Measurements from ENCODE around the gene COL4A5. TPM values are rescaled to one million over a fixed set of nuclear protein-coding genes. Genes with fewer than 3 reads are reported as not detected.

COL4A5 gene
- total RNA-seq, 2 donors from 2014 or later, result not detected

DNA sequence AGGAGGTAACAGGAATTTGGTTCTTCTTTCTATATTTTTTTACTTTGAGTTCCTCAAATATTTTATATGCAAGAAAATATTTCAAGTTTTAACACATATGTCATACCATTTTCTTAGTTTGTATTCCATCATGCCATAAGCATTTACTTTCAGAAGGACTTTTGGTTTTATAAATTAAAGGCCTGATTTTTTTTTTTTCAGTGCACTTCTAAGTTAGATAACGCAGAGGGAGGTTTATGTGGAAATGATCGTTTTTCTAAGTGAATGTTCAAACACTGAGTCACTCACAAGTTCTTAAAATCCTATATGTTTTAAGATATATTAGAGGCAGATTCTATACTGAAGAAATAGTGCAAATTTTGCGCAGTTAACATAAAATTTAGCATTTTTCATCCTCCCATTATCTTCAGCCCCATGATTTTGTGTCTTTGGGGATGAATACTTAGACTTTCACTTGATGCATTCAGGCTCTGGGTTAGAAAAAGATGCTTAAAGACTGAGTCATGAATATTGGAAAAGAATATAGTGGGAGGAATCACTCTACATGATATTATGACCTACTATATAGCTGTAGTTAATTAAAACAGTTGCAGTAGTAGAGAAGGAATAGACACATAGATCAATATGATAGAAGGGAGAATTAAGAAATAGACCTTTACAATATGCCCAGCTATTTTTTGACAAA, 54.9 kb downstream of the COL4A5 start:
- Mint-ChIP-seq H3K4me1 (ENCODE audit: low read depth in 2 of 2) (no peaks in the 10 kb centered on the region), H3K9me3 (no peaks in the 10 kb centered on the region), H3K4me3 (no peak overlapping the region), H3K27ac (no peak overlapping the region), H3K27me3 (peaks cover 0 to 4% of the 10 kb centered on the region in 2 donors), H3K36me3 (no peaks in the 10 kb centered on the region)
- no peak for ATAC-seq
- no peak for DNase-seq (ENCODE audit: low spot score)

DNA sequence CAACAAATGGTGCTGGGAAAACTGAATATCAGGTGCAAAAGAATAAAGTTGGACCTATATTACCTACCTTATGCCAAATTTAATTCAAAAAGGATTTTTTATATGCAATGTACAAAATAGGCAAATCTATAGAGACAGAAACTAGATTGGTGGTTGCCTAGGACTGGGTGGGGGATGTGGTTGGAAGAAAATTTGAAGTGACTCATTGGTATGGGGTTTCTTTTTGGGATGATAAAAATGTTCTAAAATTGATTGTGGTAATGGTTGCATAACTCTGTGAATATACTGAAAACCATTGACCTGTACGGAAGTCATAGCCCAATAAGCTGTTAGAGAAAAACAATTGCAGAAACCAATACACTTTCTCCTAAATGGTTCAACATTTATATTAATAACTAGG, 72.1 kb downstream of the COL4A5 start:
- DNase-seq (ENCODE audit: low spot score), result no peak

DNA sequence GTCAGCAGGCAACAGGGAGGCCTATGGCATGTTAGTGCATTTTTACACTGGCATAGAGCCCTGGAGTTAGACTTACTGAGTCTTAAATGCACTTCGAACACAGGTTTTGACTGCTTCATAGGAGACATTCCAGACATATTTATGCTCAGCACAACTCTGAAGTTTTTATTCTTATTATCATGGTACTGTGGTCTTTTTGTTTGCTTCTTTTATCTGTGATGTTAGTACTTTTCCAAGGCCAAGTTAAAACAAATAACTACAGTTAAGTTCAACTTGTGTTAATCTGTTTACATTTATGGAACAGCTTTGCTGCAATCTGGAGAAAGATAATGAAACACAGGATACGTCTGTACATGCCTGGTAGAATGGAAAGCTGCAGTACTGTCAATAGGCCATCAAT, 76.5 kb downstream of the COL4A5 start:
- Mint-ChIP-seq H3K4me3 (no peak overlapping the region), H3K36me3 (no peaks in the 10 kb centered on the region), H3K9me3 (no peaks in the 10 kb centered on the region), H3K4me1 (ENCODE audit: low read depth in 2 of 2) (no peaks in the 10 kb centered on the region), H3K27me3 (no peaks in the 10 kb centered on the region), H3K27ac (no peak overlapping the region)
- no peak for DNase-seq (ENCODE audit: low spot score)
- no peak for ATAC-seq

More for the DNA sequence above, 72.1 kb downstream of the COL4A5 start:
- no peaks in the 10 kb centered on the region for H3K4me1 Mint-ChIP-seq (ENCODE audit: low read depth in 2 of 2)
- ATAC-seq, result no peak
- peaks cover 0 to 5% of the 10 kb centered on the region in 2 donors for H3K27me3 Mint-ChIP-seq
- no peak overlapping the region for H3K27ac Mint-ChIP-seq
- H3K36me3 Mint-ChIP-seq, result no peaks in the 10 kb centered on the region
- no peak overlapping the region for H3K4me3 Mint-ChIP-seq
- H3K9me3 Mint-ChIP-seq, result peaks cover 3% of the 10 kb centered on the region

DNA sequence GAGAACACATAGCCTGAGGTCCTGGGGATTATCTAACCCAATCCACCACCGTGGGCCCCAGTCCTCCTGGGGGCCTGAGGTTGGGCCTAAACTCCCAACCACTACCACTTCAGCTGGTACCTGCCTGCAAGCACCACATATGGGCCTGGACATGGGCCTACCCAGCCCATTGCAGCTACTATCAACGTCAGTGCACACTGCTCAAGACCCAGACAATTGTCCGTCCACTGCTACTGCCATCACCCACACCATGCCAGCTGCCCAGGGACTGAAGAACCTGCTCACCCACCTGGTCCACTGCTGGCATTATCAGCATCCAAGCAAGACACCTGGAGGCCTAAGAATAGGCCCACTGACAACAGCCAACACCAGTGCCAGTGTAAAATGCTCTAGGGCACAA, 88.1 kb downstream of the COL4A5 start:
- ATAC-seq (no peak), DNase-seq (ENCODE audit: low spot score) (no peak)
- no peaks in the 10 kb centered on the region for H3K9me3 Mint-ChIP-seq
- H3K4me1 Mint-ChIP-seq (ENCODE audit: low read depth in 2 of 2), result no peaks in the 10 kb centered on the region
- H3K27ac Mint-ChIP-seq, result no peak overlapping the region
- peaks cover 0 to 6% of the 10 kb centered on the region in 2 donors for H3K27me3 Mint-ChIP-seq
- H3K36me3 Mint-ChIP-seq, result no peaks in the 10 kb centered on the region
- no peak overlapping the region for H3K4me3 Mint-ChIP-seq

DNA sequence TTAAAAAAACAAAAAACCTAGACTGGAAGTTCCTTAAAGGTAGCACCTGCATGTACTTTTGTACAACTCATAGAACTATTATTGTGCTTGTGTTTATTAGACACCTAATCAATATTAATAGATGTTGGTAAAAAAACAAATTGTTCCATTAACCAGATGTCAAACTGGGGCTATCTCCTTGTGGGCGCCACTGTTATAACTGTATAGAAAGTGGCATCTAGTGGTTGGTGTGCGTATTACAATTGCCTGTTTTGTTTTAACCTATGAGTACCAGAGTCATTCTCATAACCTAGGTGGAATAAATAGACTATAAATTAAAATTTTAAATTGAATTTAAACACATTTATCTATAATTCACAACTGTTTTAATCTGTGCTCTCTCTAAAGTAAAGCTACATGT, 97.4 kb downstream of the COL4A5 start:
- H3K4me3 Mint-ChIP-seq, result no peak overlapping the region
- ATAC-seq, result no peak

DNA sequence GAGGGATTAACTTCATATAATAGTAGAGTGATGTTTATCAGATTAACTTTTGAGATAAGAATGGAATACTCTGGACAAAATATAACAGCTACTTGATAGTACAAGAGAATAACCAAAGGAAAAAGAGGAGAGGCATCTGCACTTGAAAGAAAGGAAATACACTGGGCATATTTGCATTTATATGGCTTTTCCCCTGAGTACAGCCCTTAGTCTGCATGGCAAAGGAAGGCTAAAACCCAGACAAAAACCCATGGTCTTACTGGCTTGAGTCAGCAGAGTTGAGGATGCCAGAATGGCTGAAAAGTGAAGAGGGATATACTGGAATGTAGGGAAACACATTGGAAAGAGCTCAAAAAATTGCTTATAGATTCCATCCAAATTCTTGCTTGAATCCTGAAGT, 101.6 kb downstream of the COL4A5 start:
- H3K36me3 Mint-ChIP-seq, result no peaks in the 10 kb centered on the region
- ATAC-seq, result no peak
- no peak for DNase-seq (ENCODE audit: low spot score)

More for the DNA sequence above, 97.4 kb downstream of the COL4A5 start:
- Mint-ChIP-seq H3K27me3 (no peaks in the 10 kb centered on the region), H3K27ac (no peak overlapping the region), H3K36me3 (no peaks in the 10 kb centered on the region), H3K4me1 (ENCODE audit: low read depth in 2 of 2) (no peaks in the 10 kb centered on the region), H3K9me3 (no peaks in the 10 kb centered on the region)
- DNase-seq (ENCODE audit: low spot score), result no peak

DNA sequence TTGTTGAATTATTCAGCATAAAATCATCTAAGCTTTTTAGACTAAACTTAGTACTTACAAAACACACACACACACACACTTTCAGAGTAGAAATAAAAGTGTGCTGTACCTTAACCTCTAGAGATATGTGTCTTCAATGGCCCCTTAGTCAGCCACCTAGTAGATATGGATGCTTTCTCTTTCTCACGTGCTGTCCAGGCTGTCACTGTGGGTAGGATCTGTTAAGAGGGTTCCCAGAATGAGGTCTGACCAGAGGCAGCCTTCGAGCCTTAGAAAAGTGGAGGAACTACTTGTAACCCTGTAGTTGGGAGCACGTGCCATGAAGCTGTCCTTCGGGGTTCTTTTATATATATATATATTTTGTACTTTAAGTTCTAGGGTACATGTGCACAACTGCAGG, 117.9 kb downstream of the COL4A5 start:
- no peak for ATAC-seq
- no peaks in the 10 kb centered on the region for H3K36me3 Mint-ChIP-seq
- no peak overlapping the region for H3K27ac Mint-ChIP-seq
- H3K27me3 Mint-ChIP-seq, result peaks cover 0 to 11% of the 10 kb centered on the region in 2 donors
- H3K4me3 Mint-ChIP-seq, result no peak overlapping the region
- DNase-seq (ENCODE audit: low spot score), result no peak
- no peaks in the 10 kb centered on the region for H3K9me3 Mint-ChIP-seq
- no peaks in the 10 kb centered on the region for H3K4me1 Mint-ChIP-seq (ENCODE audit: low read depth in 2 of 2)

More for the DNA sequence above, 101.6 kb downstream of the COL4A5 start:
- Mint-ChIP-seq H3K27me3 (no peaks in the 10 kb centered on the region), H3K4me3 (no peak overlapping the region), H3K4me1 (ENCODE audit: low read depth in 2 of 2) (no peaks in the 10 kb centered on the region), H3K9me3 (no peaks in the 10 kb centered on the region), H3K27ac (no peak overlapping the region)

DNA sequence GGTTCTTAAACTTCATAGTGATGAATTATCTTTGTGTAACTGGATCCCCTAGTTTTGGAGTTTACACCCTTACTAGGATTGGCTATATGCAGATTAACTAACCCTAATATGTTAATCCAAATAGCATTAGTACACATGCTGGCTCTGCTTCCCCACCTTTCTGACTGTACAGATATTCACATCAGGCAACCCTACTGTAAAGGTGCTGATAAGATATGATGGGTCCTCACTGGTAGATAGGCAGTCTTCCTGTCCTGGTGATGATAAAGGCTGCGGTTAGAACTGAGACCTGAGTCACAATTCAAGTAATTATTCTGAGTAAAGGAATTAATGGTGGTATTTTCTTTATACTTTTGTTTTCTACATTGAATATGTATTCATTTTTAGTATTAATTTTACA, 118.6 kb downstream of the COL4A5 start:
- H3K4me3 Mint-ChIP-seq, result no peak overlapping the region
- H3K27ac Mint-ChIP-seq, result no peak overlapping the region
- H3K9me3 Mint-ChIP-seq, result no peaks in the 10 kb centered on the region
- no peak for DNase-seq (ENCODE audit: low spot score)
- peaks cover 0 to 11% of the 10 kb centered on the region in 2 donors for H3K27me3 Mint-ChIP-seq
- no peak for ATAC-seq
- no peaks in the 10 kb centered on the region for H3K4me1 Mint-ChIP-seq (ENCODE audit: low read depth in 2 of 2)
- no peaks in the 10 kb centered on the region for H3K36me3 Mint-ChIP-seq

DNA sequence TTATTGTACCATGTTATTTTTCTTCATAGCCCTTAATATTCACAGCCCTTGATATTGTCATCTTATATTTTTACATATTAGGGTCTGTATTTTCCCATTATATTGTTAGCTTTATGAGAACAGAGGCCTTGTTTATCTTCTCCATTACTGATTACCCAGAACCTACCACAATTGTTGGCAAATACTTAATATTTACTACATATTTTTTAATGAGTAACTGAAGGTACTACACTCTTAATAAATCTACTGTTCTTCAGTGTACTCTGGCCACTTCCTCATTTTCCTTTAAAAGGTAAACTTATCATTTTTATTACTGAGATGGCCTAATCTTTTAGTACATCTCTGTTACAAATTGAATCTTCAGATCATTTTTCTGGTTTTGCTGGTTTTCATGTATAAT, 133.5 kb downstream of the COL4A5 start:
- no peak overlapping the region for H3K4me3 Mint-ChIP-seq

DNA sequence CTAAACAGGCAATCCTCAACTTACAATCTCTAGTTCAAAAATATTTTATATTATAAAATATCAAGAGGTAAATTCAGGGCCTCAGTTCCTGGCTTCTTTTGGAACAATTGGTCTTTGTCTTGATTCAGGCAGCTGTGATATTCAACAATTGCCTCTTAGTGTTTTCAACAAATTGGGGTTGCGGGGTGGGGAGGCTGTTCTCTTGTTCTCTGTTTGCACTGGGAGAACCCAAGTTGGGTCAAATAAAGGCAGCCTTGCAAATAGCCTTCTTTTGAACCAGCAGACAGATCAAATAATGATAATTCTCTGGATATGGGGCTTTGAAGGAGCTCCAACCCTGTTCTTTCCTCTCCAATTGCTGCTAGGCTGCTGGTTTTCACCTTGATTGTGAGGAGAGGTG, 142.5 kb downstream of the COL4A5 start:
- H3K27me3 Mint-ChIP-seq, result no peaks in the 10 kb centered on the region
- no peak for DNase-seq (ENCODE audit: low spot score)
- no peaks in the 10 kb centered on the region for H3K9me3 Mint-ChIP-seq
- H3K4me1 Mint-ChIP-seq (ENCODE audit: low read depth in 2 of 2), result no peaks in the 10 kb centered on the region
- no peak overlapping the region for H3K27ac Mint-ChIP-seq
- ATAC-seq, result no peak
- H3K4me3 Mint-ChIP-seq, result no peak overlapping the region
- no peaks in the 10 kb centered on the region for H3K36me3 Mint-ChIP-seq

More for the DNA sequence above, 133.5 kb downstream of the COL4A5 start:
- DNase-seq (ENCODE audit: low spot score) (no peak), ATAC-seq (no peak)
- Mint-ChIP-seq H3K27me3 (peaks cover 0 to 3% of the 10 kb centered on the region in 2 donors), H3K9me3 (no peaks in the 10 kb centered on the region), H3K36me3 (no peaks in the 10 kb centered on the region), H3K4me1 (ENCODE audit: low read depth in 2 of 2) (no peaks in the 10 kb centered on the region), H3K27ac (no peak overlapping the region)

DNA sequence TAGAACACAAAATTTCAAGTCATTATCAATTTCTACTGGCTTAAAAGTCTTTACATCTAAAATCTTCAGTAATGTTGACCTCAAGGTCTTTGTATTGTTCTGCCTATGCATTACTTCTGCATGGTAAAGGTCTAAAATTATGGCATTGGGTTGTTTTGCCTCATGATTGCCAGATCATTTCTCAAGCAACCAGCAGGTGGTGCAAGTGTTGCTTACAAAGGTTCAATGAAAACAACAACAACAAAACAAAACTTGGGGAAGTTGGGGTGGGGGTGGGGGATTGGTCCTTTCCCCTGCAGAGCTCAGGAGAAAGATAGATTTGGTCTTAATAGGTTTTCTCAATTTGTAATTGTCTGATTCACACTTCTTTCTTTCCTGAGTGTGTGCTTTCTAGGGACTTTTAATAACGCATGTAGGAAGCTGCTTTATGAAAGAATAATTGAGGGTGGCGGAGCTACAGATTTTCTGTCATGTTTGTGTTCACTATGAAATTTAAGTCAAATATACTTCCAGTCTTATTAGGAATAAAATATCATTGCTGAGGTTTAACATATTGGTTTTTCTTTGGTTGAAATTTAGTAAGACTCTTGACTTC, 145.1 kb downstream of the COL4A5 start:
- ATAC-seq (no peak), DNase-seq (ENCODE audit: low spot score) (no peak)
- Mint-ChIP-seq H3K36me3 (no peaks in the 10 kb centered on the region), H3K4me3 (no peak overlapping the region), H3K4me1 (ENCODE audit: low read depth in 2 of 2) (no peaks in the 10 kb centered on the region), H3K27me3 (no peaks in the 10 kb centered on the region), H3K27ac (no peak overlapping the region), H3K9me3 (no peaks in the 10 kb centered on the region)

DNA sequence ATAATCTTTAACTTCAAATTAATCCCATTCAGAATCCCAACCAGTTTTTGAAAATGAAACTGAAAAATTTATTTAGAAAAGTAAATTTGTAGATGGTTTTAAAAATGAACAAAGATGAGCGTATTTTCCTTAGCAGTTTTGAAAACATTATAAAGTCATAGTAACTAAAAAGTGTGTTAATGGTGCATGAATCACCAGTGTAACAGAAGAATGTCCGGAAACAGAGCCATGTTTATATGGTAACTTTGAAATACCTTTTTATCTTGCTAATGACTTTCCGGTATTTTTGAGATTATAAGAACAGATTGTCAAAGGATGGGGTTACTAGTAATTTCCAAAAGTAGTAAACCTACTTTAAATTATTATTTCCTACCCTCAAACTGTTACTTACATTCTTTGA, 150.9 kb downstream of the COL4A5 start:
- Mint-ChIP-seq H3K4me3 (no peak overlapping the region), H3K4me1 (ENCODE audit: low read depth in 2 of 2) (no peaks in the 10 kb centered on the region), H3K9me3 (peaks cover 3% of the 10 kb centered on the region), H3K36me3 (no peaks in the 10 kb centered on the region), H3K27me3 (peaks cover 0 to 6% of the 10 kb centered on the region in 2 donors), H3K27ac (no peak overlapping the region)
- ATAC-seq, result no peak
- no peak for DNase-seq (ENCODE audit: low spot score)

DNA sequence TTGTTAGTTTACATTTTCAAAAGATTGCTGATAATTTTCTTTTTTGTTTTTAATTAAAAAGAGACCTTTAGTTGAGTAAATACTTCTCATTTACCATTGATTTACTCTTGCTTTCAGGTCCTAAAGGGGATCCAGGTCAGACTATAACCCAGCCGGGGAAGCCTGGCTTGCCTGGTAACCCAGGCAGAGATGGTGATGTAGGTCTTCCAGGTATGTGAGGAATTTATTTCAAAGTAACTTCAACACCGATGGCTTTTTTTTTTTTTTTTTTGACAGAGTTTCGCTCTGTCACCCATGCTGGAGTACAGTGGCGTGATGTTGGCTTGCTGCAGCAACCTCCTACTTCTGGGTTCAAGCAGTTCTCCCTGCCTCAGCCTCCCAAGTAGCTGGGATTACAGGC, 161.6 kb downstream of the COL4A5 start:
- H3K4me3 Mint-ChIP-seq, result no peak overlapping the region
- no peaks in the 10 kb centered on the region for H3K4me1 Mint-ChIP-seq (ENCODE audit: low read depth in 2 of 2)
- peaks cover 0 to 6% of the 10 kb centered on the region in 2 donors for H3K27me3 Mint-ChIP-seq
- H3K9me3 Mint-ChIP-seq, result no peaks in the 10 kb centered on the region
- H3K36me3 Mint-ChIP-seq, result no peaks in the 10 kb centered on the region
- DNase-seq (ENCODE audit: low spot score) (no peak), ATAC-seq (no peak)
- no peak overlapping the region for H3K27ac Mint-ChIP-seq

DNA sequence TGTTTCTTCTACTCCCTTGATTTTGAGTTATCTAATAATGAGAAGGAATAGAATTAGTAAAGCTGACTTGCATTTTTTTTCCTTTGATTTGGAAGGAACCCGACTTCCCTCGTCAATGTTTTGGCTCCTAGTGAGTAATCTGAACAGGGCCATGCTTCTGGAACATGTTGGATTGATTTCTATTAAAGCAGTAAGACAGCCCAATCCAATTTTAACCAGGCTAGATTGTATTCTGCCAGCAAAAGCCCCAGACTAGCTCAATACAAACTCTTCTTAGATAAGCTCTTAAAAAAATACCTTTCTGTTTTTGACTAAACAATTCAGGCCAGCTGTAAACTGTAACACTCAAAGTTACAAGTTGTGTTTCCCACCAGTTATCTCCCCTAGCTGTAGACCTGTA, 170.5 kb downstream of the COL4A5 start:
- Mint-ChIP-seq H3K27ac (no peak overlapping the region), H3K4me1 (ENCODE audit: low read depth in 2 of 2) (no peaks in the 10 kb centered on the region), H3K4me3 (no peak overlapping the region), H3K27me3 (peaks cover 0 to 4% of the 10 kb centered on the region in 2 donors), H3K9me3 (no peaks in the 10 kb centered on the region), H3K36me3 (no peaks in the 10 kb centered on the region)
- no peak for DNase-seq (ENCODE audit: low spot score)
- ATAC-seq, result no peak

DNA sequence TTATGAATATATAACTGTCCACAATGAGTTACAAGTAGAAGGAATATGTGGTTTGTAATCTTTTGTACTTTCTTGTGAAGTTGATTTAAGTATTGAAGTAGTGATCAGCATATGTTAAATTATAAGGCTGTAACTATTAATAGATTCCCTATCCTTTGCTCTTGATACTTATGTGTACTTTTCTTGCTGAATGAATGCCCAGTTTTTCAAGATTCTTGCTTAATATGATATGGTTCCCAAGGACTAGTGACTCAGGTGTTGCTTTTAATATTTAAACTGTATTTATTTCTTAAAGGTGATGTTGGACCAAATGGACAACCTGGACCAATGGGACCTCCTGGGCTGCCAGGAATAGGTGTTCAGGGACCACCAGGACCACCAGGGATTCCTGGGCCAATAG, 175.0 kb downstream of the COL4A5 start:
- no peaks in the 10 kb centered on the region for H3K9me3 Mint-ChIP-seq
- DNase-seq (ENCODE audit: low spot score), result no peak

More for the DNA sequence above, 175.0 kb downstream of the COL4A5 start:
- no peak overlapping the region for H3K27ac Mint-ChIP-seq
- ATAC-seq, result no peak
- H3K36me3 Mint-ChIP-seq, result no peaks in the 10 kb centered on the region
- no peaks in the 10 kb centered on the region for H3K4me1 Mint-ChIP-seq (ENCODE audit: low read depth in 2 of 2)
- no peak overlapping the region for H3K4me3 Mint-ChIP-seq
- peaks cover 0 to 6% of the 10 kb centered on the region in 2 donors for H3K27me3 Mint-ChIP-seq
